Activated CD4-positive, alpha-beta T cell treated with anti-CD3 and anti-CD28 coated beads for 24 hours (primary cell): Measurements from ENCODE around the gene PRTFDC1.
"Not testable (repeated sequence)": the region's sequence is repeated elsewhere in the genome, so short reads cannot be mapped to it uniquely, and the experiment has no call there.

ENCODE experiments used
- DNase-seq, 2 donors: peaks; one replicate each; pipeline ENCODE4 v3.0.0-alpha.2; 2020; ENCODE audit warnings: low read depth in 2 of 2

The PRTFDC1 gene

DNA sequence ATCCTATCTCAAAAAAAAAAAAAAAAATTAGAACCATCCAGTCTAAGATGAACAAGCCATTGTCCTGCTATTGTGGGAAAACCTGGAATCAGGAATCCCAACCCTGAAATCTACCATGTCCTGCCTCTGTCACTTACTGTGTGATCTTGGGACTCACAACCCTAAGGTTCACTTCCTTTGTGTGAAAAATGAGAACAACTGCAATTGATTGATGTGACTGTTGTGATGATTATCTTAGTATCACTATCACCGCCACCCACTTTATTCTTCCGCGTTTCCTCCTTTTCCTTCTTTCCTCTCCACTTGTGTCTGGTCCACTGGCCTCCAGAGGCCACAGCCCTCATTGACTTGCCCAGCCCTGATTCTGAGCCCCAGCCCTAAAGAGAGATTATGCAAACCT, 12.6 kb upstream of the PRTFDC1 start:
- DNase-seq, result no peak

DNA sequence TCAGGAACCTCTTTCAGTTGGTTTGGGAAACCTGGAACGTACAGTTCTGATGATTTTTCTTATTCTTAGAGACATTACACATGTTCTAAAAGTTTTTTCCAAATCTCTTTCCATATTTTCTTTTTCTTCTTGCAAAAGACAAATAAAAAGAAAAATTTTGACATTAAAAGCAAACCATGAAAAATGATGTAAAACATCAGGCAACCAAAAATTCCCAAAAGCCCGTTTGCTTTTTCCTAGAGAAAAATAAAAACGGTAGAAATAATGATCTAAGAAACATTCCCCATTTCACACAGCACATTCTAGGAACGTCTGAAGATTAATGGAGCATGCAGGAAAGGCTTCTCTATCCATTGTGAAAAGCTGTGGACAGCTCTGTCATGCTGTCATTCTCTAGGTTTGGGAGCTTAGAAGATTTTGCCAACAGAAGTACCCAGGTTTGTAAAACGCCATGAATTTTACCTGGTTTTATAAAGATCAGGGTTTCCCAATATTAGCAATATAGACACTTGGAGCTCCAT, 11.2 kb upstream of the PRTFDC1 start:
- no peak for DNase-seq

DNA sequence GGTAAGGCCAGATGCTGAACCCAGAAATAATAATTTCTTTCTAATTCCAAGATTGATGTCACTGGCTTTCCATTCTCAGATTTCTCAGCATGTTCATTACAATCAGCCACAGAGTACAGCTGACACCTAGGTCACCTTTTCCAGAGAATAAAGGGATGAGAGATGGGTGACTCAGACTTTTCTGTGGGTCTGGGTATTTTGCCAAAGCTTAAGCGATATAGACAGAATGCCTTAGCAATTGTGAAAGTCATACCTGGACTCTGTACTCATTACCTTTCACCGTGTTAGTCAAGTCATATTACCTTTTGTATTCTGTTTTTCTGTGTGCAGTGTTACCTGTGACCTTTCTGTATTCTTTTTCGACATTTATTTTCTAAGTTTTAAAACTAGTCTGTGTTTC, 10.6 kb upstream of the PRTFDC1 start:
- DNase-seq, result no peak

DNA sequence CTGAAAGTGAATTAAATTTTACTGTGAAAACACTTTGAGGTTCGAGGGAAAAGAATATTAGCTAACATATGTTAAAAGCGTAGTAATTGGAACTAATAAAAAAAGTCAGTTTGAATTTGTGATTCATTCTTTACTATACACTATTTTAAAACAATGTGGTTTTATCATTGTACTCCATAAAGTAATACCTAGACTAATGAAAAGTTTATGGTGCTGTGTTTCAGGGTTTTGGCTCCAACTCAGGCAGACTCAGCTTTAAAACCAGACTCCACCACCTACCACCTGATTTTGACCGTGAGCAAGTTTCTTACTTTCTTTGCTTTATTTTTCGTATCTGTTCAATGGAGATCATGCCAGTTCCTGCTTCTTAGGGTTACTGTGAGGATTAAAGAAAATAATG, 9.2 kb upstream of the PRTFDC1 start:
- DNase-seq, result no peak

DNA sequence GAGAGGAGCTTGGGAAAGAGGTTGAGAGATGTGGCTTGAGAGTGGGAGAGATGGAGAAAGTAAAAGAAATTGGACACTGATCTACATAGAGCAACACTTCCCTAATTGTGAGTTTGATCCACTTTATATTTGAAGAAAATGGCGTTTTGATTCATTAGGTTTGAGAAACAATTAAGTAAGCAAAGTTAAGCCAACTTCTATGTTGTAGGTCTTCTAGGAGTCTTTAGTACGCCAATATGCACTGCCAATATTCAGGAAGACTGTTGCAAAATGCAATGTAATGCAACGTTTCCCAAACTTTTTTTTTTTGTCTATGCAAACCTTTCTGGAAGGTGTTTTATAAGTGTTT, 7.0 kb upstream of the PRTFDC1 start:
- no peak for DNase-seq

DNA sequence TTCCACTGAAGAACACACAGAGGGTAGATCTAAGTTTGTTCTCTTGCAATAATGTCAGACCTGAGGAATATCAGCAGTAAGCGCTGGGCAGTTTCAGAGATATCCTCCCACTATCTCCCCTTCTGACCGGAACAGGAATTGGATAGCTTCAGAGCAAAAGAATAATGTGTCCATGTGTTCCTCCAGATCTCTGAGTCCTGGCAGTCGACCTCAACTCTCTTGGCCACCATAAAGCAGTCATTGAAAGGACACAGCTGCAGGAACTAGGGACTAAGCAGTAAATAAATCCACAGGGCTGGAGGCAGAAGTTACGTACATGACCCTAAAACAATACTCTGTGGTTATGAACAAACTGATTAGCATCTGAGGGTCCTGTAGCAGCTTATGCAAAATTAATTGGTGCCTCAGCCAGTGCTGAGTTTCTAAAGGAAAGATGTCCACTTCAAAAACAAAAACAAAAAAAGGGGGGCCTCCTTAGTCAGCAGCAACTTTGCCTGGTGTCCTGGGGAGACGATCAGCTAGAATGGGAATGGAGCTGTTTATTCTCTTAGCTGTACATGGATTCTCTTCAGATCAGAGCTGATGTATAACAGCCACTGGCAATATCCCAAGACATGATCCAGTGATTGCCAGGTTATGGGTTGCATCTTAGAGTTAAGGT, 6.4 kb upstream of the PRTFDC1 start:
- no peak for DNase-seq

DNA sequence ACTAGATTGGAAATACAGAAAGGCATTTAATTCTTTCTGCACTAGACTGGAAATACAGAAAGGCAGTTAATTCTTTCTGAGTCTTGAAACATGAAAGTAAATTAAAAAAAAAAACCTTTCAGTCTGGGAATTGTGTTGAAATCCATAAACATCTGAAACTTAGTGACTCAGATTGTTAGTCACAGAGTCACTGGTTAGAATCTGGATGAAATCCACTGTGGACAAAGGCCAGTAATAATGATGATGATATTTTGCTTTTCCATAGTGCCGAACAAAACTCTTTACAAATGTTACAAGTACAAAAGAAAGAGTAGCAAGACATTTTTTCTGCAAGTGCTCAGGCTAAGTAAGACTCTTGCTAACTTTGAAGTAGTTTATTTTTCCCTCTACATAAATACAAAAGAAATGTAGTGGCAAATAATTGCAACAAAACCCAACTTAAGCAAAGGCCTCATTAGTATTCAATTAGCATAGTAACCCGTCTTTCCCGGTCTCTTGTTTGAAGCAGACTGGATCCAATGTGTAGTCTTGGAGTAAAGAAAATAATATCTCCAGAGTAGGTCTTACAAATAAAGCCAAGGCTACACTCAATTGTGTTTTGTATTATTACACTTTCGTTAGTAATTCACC, 5.8 kb upstream of the PRTFDC1 start:
- no peak for DNase-seq

DNA sequence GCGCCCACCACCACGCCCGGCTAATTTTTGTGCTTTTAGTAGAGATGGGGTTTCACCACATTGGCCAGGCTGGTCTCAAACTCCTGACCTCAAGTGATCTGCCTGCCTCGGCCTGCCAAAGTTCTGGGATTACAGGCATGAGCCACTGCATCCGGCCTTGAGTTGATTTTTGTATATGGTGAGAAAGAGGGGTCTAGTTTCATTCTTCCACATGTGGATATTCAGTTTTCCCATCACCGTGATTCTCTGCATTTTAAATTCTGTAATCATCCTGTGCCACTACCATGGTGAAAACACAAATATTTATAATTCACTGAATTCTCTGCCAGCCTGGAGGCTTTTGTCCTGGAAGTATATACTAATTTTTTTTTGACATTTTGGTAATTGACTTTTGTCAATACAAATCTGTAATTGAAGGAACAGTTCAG, 5.2 kb upstream of the PRTFDC1 start:
- DNase-seq, result not testable (repeated sequence)

DNA sequence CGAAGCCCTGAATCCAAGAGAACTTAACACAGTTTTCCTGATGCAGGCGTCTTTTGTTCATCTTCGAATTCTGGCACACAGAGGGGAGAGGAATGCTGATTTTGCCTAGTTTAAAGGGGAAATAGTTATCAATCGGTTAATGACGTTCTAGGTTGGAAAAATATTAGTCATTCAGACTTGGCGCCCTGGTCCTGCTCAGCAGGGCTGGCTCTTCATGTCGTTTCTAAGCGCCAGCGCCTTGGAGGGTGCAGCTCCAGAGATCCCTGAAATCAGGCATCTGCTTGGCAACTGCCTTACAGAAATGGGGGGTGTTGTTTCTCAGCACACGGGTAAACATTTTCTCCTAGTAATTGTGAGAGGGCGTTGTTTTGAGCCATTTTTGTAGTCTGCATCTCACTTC, 1.3 kb upstream of the PRTFDC1 start:
- DNase-seq, result no peak

DNA sequence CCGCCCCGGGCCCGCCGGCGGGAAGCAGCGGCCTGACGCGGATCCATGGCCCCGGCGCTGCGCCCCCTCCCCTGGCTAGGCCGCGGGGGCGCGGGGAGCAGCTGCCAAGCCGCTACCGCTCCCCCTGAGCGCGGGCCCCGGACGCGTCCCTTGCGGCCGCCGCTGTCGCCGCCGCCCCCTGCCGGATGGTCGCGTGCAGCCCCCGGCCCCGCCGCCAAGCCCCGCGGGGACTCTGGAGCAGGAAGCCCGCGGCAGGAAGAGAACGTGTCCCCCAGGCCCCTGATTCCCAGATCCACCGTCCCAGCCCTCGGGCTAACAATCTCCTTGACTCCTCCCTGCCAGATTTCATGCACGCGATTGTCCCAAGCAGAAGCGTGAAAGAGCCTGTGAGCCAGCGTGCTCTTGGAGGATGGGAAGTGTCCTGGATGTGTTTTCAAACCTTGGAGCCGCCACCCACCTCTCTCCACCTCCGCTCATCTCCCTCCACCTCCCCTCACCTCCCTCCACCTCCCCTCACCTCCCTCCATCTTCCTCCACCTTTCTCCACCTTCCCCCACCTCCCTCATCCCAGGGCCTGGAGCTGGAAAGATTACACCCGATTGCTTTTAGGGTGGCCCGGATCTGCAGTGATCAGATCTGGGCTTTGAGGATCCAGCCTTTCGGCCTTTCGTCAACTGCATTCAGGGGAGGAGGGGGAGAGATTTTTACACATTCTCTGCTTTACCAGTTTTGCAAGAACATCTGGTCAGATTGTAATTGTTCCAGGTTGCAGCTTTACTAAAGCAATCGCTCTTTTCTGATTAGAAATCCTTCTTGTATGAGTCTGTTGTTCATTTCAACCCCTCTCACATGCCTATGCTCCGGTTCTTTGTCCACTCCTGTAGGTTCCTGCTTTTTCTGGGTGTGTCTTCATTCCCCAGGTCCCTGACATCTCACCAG, 570 bp upstream of the PRTFDC1 start:
- DNase-seq, result peak; percentile 19 to 20

DNA sequence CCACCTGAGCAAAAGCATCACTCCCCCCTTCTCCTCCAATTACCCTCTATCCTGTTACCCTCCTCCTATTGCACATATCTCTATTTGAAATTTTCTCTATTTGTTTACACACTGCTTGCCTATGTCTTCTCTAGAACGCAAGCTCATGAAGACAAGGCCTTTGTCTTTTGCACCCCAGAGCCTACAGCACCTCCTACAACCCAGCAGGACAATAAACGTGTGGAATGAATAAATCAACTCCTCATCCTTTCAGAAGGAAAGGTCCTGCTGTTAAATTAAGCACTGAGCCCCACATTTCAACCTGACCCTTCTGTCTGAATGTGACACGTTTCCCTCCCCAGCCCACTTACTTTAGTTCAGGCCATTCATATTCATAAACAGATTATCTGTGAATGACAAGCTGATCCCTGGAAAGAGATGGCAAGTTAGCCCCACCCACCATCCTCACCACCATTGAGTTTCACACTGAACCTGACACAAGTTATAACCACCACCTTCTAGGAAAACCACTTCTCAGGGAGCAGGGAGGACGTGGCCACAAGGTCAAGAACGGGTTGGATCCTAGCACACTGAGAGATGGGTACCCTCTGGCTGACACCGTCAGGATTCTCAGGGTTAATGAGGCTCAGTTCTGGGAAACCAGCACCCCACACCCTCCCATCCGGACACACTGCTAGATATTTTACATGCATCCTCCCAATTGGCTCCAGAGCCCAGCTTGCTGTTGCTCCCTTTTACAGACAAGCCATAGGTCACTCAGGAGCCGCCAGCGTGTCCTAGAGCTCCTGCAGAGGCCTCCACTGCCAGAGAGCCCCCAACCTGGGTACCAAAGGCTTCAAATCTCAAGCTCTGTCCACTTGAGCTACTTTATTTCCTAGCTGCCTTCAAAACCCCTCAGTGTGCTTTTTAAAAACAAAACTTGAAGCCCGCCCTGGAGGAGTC, 934 bp downstream of the PRTFDC1 start:
- DNase-seq, result no peak

DNA sequence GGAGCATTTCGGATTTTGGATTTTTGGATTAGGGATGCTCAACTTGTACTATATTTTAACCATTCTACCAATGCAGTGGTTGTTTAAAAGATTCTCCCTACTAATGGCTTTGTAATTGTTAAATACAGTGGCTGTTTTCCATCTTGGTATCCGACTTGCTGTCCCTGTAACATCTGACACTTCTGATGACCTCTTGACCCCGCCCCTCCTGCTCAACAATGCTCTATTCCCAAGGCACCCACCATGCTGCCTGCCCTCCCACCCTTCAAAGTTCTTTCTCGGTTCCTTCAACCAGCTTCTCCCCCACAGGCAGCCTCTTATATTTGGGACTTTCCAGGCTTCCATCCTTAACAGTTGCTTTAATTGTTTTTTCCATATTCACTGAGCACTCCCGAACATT, 2.0 kb downstream of the PRTFDC1 start:
- DNase-seq, result no peak

DNA sequence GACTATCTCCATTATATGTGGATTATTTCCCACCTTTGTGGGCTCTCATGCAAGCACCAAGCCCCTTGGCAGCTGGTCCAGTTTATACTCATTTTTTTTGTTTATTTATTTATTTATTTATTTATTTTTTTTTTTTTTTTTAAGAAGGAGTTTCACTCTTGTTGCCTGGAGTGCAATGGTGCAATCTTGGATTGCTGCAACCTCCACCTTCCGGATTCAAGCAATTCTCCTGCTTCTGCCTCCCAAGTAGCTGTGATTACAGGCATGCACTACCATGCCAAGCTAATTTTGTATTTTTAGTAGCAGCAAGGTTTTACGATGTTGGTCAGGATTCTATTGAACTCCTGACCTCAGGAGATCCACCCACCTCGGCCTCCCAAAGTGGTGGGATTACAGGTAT, 2.8 kb downstream of the PRTFDC1 start:
- no peak for DNase-seq

DNA sequence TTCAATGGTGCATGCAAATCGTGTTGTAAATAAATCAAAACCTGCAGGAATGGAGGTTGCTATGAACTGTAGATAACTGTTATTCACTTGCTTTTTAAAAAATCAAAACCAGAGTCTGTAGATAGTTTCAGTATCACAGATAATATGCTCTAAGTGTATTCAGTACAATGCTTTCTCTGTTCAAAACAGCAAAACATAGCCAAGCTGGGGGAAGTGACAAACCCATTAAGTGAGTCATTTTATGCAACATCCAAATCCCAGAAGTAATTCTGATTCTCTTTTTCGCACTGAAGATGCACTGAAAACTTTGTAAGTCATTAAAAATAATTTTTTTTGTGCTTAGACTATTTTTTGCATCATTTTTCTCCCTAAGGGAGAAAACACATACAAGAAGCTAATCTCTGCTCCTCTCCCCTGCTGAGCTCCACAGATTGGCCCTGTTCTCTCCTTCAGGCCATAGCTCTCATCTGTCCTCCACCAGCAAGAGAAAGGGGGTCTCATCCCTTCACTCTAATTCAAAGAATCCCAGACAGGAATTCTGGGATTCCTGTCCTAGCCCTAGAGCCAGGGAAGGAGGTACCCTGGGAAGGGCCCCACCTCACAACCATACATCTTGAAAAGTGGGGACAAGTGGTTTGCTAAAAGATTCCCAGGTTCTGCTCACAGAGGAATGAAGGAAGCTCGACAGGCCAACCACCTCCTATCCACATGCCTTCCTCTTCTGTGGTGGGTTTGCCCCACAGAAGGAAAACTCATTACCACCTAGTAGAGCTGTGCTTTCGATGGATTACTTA, 4.9 kb downstream of the PRTFDC1 start:
- DNase-seq, result no peak

DNA sequence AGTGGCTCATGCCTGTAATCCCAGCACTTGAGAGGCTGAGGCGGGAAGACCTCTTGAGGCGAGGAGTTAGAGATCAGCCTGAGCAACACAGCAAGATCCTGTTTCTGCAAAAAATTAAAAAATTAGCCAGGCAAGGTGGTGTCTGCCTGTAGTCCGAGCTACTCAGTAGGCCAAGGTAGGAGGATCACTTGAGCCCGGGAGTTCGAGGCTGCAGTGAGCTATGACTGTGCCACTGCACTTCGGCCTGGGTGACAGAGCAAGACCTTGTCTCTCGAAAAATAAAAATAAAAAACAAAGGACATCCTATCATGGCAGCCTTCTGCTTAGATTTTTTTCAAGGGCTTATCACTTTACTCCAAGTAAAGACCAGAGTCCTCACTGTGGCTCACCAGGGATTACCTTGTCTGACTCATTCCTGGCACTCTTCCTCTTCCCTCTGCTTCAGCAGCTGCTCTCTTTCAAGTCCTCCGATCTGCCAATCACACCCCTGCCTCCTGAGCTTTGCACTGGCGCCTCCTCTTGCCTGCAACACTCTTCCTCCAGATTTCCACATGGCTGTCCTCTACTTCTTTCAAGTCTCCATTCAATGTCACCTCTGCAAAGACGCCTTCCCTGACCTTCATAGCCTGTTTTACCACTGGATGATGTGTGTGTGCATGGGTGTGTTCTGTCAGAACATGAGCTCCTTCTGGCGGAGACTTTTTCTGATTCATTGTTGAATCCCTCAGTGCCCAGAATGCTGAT, 7.7 kb downstream of the PRTFDC1 start:
- no peak for DNase-seq

DNA sequence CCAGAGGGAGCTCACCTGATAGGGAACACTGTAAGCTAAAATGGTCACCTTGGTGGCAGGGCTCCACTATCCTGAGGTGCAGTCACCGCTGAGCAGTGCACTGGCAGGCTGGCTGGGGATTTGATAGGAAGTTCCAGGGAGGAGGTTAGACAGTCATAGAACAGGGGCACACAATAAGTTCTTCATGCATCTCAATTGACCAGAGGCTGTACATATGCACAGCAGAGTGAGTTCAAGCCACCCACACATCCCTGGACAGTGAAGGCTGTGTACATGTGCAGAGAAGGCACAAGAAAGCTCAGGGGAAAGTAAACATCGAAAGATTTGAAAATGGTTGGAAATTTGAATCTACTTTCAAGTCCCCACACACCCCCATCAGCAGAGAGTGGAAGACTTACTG, 13.9 kb downstream of the PRTFDC1 start:
- no peak for DNase-seq

DNA sequence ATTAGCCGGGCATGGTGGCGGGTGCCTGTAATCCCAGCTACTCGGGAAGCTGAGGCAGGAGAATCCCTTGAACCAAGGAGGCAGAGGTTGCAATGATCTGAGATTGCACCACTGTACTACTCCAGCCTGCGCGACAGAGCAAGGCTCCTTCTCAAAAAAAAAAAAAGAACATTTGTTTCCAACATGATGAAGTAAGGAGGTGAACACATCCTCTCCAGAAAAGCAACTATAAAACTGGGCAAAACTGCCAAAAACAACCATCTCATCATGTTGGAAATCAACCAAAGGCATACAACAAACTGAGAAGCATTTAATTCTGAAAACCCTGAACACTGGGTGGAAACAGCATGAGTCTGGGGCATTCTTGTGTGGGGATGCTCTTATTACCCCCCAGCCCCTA, 14.3 kb downstream of the PRTFDC1 start:
- no peak for DNase-seq

DNA sequence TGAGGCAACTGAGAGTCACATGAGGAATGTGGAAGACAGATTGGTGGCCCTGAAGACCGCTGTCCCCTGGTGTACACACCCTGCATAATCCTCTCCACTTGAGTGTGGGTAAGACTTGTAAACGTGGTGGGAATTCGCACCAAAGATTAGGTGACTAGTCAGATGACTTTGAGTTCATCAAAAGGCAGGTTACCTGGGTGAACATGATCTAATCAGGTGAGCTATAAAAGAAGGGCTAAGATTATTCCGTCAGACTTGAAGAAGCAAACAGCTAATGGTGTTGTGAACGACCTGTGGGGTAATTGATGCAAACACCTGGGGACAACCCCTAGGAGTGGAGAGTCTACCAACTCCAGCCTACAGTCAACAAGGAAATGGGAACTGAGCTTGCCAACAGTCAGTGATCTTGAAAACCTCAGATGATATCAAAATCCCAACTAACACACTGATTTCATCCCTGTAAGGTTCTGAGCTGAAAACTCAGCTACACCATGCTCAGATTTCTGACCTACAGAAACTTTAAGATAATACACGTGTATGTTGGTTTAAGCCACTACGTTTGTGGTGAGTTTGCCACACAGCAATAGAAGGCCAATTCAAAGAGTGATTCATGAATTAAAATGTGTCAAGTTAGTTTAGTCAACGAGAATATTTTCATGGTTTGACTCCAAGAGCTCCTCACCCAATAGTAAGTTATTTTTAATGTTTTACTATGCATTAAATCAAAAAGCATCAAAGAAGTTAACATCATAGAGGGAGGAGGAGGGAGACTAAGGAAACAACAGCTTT, 16.7 kb downstream of the PRTFDC1 start:
- no peak for DNase-seq

DNA sequence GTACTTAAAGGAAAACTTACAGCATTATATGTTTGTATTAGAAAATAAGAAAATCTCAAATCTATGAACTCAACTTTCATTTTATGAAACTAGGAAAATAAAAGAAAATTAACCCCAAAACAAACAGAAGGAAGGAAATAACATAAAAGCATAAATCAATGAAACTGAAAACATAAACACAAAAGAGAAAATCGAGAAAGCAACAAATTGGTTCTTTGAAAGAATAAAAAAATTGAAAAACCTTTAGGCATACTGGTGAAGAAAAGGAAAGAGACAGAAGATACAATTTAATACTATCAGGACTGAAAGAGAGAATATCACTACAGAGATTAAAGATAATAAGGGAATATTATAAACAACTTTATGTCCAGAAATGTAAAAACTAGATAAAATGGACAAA, 21.2 kb downstream of the PRTFDC1 start:
- no peak for DNase-seq
